Measurements from ENCODE around the gene GPR25.

GRCh38 chr1:200903793-200904192 lies 31.0 kb downstream of the GPR25 start:
- TF ChIP-seq CTCF (IDR thresholded peaks at IDR 0.05; ENCODE audit: insufficient read depth, low read depth, low read length), result no peak
- no peak for TF ChIP-seq EZH2 (IDR thresholded peaks at IDR 0.05; ENCODE audit: insufficient read depth, low read length)

All from astrocyte (in vitro differentiated cells and primary cell).